BJ (cell line): ENCODE results near the gene MAN1C1. TPM values are rescaled to one million over a fixed set of nuclear protein-coding genes. Genes with fewer than 3 reads are reported as not detected.

Experiments
- CTCF ChIA-PET: fragments of 350-600 bp; formaldehyde crosslinking; extraction: SDS; loops from one replicate; lab custom pipeline; 2021; ENCODE audit warnings: antibody characterized with exemption, inconsistent platforms; lab: Yijun Ruan, JAX
- POLR2A ChIA-PET: fragments of 300-600 bp; sonication (Branson Sonifier 250); formaldehyde crosslinking; extraction: SDS; loops from one replicate; lab custom pipeline; 2021; ENCODE audit warnings: antibody characterized with exemption; lab: Charles Lee
- DNase-seq: peaks from one replicate; pipeline ENCODE4 v3.0.0-alpha.2; 2011; ENCODE audit warnings: low read depth
- H3K27me3 ChIP-seq: 2 replicates; pipeline ENCODE4 v1.6.0; 2011; ENCODE audit warnings: low read length; ENCODE audit not compliant: control insufficient read depth, insufficient read depth
- H3K36me3 ChIP-seq: 2 replicates; pipeline ENCODE4 v1.5.1; 2011; ENCODE audit warnings: low read length; ENCODE audit not compliant: control insufficient read depth, insufficient read depth
- H3K4me3 ChIP-seq: 2 replicates; pipeline ENCODE4 v1.5.1; 2011; ENCODE audit warnings: low read depth, mild to moderate bottlenecking, control low read depth, low read length
- polyA plus RNA-seq: library from polyadenylated mRNA; depleted of rRNA; stranded (reverse); fragments of >200 nt; gene quantifications from 2 replicates; pipeline ENCODE4 v1.2.3, GENCODE V29; 2011
- TF ChIP-seq, protein P1 (sequence below): IDR thresholded peaks from 2 replicates; pipeline ENCODE4 v1.5.1; 2011; ENCODE audit warnings: low read depth, mild to moderate bottlenecking, control low read depth, inconsistent platforms, low read length, moderate library complexity; ENCODE audit not compliant: insufficient read depth

The MAN1C1 gene
- polyA plus RNA-seq, 1 experiment: 1.1 TPM

GRCh38 chr1:25615563-25616094 lies 962 bp upstream of the MAN1C1 start:
- no peak for DNase-seq
- ChIA-PET CTCF (interaction anchor here (1.5 to 1.8 kb wide), 2 partner anchors 101 to 182 kb away, joined by 3 to 6 read pairs; no protein-coding TSS in a partner anchor), POLR2A (interaction anchor here (0.6 kb wide), 1 partner anchor 376 kb away, joined by 3 read pairs; no protein-coding TSS in a partner anchor)
- Histone ChIP-seq H3K27me3 (peaks cover 47% of the 10 kb centered on the region), H3K36me3 (no peaks in the 10 kb centered on the region), H3K4me3 (peak overlapping the region; percentile 43)
- TF ChIP-seq, protein P1, sequence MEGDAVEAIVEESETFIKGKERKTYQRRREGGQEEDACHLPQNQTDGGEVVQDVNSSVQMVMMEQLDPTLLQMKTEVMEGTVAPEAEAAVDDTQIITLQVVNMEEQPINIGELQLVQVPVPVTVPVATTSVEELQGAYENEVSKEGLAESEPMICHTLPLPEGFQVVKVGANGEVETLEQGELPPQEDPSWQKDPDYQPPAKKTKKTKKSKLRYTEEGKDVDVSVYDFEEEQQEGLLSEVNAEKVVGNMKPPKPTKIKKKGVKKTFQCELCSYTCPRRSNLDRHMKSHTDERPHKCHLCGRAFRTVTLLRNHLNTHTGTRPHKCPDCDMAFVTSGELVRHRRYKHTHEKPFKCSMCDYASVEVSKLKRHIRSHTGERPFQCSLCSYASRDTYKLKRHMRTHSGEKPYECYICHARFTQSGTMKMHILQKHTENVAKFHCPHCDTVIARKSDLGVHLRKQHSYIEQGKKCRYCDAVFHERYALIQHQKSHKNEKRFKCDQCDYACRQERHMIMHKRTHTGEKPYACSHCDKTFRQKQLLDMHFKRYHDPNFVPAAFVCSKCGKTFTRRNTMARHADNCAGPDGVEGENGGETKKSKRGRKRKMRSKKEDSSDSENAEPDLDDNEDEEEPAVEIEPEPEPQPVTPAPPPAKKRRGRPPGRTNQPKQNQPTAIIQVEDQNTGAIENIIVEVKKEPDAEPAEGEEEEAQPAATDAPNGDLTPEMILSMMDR: no peak

GRCh38 chr1:25616987-25617624 lies 515 bp downstream of the MAN1C1 start:
- Histone ChIP-seq H3K27me3 (peaks cover 46% of the 10 kb centered on the region), H3K36me3 (no peaks in the 10 kb centered on the region), H3K4me3 (peak overlapping the region; percentile 54)
- ChIA-PET POLR2A (interaction anchor here (0.6 kb wide), 1 partner anchor 103 kb away, joined by 9 read pairs; no protein-coding TSS in a partner anchor), CTCF (interaction anchor here (1.5 kb wide), 1 partner anchor 100 kb away, joined by 3 read pairs; no protein-coding TSS in a partner anchor)
- TF ChIP-seq, protein P1: no peak
- no peak for DNase-seq

DNA sequence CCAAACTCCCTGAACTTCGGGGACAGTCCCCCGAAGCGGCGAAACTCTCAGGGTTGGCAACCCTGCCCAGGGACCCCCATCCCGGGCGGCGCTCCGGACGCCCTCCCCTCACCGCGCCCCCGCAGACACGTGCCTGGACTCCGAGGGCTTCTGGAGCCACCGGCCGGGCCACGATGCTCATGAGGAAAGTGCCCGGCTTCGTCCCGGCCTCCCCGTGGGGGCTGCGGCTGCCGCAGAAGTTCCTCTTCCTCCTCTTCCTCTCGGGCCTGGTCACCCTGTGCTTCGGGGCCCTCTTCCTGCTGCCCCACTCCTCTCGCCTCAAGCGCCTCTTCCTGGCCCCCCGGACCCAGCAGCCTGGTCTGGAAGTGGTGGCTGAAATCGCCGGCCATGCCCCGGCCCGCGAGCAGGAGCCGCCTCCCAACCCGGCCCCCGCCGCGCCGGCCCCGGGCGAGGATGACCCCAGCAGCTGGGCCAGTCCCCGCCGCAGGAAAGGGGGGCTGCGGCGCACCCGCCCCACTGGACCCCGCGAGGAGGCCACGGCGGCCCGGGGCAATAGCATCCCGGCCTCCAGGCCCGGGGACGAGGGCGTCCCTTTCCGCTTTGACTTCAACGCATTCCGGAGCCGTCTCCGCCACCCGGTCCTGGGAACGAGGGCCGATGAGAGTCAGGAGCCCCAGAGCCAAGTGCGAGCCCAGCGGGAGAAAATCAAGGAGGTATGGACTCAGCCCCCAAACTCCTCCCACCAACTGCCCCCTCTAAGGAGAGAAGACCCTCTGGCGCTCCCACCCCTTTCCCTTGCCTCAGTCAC lies 1.2 kb downstream of the MAN1C1 start:
- Histone ChIP-seq H3K36me3 (no peaks in the 10 kb centered on the region), H3K4me3 (peak overlapping the region; percentile 29), H3K27me3 (peaks cover 43% of the 10 kb centered on the region)
- CTCF ChIA-PET: interaction anchor here (1.0 to 1.7 kb wide), 3 partner anchors 51 to 178 kb away, joined by 3 to 9 read pairs (median 5); no protein-coding TSS in a partner anchor
- TF ChIP-seq, protein P1: no peak
- no peak for DNase-seq
- POLR2A ChIA-PET: no interaction called here

DNA sequence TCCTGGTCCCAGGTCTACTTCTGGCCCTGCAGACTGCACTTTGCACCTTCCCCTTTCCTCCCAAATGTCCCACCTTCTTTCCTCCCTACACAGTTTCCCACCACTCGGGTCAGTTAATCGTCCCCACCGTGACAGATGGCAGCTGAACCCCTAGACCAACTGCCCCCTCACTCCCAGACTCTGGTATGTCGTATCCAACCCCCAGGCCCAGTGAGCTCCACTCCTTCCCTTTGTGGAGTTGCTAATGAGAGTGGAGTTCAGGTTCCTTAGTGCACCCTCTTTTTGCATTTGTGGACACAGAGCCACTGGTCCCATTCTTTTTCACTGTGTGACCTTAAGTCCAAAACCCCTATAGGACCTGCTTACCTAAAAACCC lies 1.8 kb downstream of the MAN1C1 start:
- CTCF ChIA-PET: interaction anchor here (1.0 to 1.7 kb wide), 5 partner anchors 9 to 177 kb away, joined by 3 to 9 read pairs (median 5); no protein-coding TSS in a partner anchor
- no peak for DNase-seq
- TF ChIP-seq, protein P1: no peak
- POLR2A ChIA-PET: no interaction called here
- no peaks in the 10 kb centered on the region for H3K36me3 ChIP-seq
- peaks cover 40% of the 10 kb centered on the region for H3K27me3 ChIP-seq
- no peak overlapping the region for H3K4me3 ChIP-seq
